ENCODE results near the gene PLXNA4.

PLXNA4 gene

DNA sequence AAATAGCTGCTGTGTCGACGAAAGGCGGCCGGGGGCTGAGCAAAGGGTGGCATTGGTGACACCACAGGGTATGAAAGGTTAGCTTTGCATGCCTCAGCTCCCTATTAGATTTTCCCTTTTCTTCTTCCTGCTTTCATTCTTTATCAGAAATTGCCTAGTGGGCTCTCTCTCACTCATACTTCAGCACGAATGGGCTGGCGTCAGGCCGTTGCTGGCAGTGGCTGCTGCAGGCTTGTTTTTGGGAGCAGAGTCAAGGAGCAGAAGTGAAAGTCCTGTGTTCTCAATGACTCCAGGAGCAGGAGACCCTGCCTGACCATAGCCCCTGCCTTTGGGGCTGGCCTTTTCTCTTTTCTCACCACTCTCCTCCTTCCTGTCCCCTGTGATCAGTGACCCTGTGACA lies 318.0 kb downstream of the PLXNA4 start:
- DNase-seq (ENCODE audit: low spot score) = no peak

DNA sequence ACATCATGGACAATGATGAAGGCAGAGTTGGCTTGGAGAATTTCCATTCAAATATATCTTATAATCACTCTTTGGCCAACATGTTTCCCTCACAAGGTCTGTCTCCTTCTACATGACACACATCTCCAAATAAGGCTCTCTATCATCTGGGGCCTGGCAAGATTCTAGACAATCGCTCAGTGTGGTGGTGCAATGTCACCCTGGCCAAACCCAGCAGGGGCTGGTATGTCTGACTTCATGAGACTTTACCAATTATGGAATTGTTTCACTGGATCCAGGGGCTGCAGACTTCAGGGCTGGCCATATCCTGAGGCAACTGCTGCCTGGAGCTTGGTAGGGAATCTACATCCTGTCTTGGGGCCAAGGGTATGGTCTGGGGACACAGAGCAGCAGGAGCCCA lies 319.0 kb downstream of the PLXNA4 start:
- DNase-seq (ENCODE audit: low spot score) = no peak

DNA sequence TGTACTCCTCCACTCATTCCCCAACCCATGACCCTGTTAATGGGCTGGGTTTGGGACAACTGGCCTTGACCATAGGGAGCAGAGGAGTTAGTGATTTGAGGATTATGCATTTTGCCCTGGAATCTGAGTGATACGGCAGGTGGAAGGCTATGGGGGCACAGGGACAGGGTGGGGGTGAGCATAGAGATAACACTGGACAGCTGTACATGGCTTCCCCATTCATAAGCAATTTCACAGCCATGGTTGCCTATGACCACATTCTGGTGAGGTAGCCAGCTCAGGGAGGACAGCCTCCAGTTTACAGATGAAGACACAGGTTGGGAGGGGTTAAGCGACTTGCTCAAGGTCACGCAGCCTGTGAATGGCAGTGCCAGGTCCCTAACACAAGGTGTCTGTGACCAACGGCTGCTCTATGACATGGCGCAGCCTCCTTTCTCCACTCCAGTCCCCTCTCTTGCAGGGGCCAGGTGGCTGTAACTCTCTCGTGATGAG lies 319.5 kb downstream of the PLXNA4 start:
- DNase-seq (ENCODE audit: low spot score) = no peak

DNA sequence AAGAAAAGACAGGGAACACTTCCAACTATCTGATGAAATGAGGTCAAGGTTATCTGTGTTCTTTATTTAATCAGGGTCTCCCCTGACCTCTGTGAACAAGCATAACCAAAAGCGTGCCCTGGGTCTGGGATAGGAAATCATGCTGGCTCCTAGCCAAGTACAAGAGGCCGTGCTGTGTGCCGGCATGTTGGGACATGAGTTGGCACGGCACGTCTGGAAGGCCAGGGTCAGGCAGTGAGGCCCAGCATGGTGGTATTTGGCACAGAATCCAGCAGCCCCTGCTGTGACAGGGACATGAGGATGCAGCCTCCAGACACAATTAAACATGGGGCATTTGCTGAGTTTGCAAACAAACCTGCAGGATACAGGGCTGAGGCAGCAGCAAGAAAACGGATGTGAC lies 320.4 kb downstream of the PLXNA4 start:
- DNase-seq (ENCODE audit: low spot score) = peak; percentile 43

DNA sequence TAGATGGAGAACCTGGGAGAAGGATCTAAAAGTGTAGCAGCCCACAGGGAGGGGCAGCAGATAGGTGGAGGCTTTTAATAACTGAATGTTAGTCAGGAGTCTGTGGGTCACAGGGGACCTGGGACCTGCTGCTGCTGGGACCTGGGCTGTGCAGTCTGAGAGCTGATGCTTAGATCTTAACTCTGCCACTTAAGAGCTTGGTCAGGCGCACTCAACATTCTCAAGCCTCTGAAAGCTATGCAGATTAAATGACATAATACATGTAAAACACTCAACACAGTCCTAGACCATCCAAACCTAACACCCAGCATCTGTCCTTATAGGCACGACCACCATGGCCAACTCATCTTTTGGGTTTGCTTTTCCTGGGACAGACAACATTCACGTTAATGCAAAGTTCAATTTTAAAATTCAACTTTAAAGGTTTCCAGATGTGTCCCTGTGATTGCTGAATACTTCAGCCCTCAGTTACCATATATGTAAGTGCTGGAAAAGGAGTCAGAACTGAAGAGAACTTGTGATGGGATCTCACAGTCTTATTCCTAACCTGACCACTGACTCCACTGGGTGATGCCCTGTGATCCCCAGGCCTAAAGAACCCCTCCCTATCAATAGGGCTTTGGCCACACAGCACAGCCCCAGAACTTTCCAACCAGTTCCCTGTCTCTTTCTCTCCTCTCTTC lies 321.0 kb downstream of the PLXNA4 start:
- no peak for DNase-seq (ENCODE audit: low spot score)

DNA sequence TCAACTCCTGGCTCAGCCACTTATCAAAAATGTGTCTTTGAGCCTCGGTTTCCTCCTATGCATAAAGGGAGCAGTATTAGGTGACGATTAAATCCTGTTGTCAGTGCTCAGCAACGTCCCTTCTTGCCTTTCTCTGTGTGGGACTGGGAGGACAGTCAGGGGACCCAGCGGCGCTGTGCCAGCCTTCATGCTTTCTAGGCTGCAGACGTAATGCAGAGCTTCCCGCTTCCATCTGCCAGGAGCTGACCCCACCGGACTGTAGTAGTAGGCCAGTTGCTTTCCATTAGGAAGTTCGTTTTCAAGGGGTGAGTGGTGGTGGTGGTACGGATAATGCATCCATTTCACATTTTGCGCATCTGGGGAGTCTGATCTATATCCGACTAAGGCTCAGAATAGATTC lies 321.8 kb downstream of the PLXNA4 start:
- no peak for DNase-seq (ENCODE audit: low spot score)

DNA sequence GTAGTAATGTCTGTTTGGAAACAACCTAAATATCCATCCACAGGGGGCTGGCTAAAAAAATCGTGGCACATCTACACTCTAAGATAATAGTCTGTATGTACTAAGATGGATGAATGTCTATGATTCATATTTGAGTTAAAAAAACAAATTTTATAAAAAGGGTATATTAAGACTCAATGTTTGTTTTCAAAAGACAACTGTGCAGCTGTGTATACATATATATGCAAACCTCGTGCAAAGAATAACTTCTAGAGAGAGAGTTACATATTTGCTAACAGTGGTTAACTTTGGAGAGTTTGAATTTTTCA lies 323.5 kb downstream of the PLXNA4 start:
- no peak for DNase-seq (ENCODE audit: low spot score)

DNA sequence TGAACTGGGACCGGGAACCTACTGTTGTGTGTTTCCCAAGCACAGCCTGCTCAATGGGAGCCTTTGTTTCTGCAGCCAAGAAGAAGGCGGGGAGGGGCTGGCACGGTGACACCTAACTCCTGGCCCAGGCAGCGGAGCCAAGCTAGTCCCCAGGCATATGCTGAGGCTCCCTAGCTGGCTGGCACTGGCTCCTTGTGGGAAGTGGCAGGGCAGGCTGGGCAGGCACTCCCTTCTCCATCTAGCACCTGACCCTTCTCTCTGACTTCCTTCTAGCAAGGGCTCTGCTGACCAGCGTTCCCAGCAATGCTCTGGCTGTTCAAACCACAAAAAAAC lies 325.0 kb downstream of the PLXNA4 start:
- peak; percentile 92 for DNase-seq (ENCODE audit: low spot score)

DNA sequence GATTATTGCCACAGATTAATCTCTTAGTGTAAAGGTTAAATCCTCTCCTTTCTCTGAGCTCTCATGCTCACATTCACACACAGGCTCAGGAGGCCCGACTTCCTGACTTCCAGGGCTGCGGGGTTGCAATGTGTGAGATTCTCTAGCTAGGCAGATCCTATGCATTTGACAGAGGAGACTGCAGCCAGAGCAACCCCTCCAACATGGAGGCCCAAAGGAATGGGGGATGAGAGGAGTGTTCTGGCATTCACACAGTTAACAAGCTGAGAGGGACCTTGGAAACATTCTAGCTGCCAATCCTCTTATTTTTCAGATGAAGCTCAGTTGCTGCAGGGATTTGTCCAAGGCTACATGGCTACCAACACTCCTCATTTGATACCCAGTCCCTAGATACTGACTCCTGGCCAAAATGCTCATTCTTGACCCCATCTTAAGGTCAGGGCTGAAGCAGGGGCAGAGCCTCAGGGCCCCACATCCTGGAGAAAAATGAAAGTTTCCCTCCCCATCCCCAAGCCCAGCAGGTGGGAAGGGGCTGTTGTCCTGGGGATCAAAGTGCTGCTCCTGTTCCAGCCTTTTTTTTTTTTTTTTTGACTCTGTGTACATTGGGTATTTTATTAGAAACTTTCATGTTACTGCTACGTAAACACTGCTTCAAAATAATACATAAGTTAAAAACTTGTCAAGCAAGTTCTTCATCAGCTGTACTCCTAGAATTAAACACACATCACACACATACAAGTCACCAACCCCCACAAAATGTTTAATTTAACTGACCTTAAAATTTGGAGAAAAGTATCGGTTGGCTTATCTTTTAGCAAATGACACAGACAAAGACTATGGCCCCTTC lies 325.6 kb downstream of the PLXNA4 start:
- DNase-seq (ENCODE audit: low spot score) = no peak

DNA sequence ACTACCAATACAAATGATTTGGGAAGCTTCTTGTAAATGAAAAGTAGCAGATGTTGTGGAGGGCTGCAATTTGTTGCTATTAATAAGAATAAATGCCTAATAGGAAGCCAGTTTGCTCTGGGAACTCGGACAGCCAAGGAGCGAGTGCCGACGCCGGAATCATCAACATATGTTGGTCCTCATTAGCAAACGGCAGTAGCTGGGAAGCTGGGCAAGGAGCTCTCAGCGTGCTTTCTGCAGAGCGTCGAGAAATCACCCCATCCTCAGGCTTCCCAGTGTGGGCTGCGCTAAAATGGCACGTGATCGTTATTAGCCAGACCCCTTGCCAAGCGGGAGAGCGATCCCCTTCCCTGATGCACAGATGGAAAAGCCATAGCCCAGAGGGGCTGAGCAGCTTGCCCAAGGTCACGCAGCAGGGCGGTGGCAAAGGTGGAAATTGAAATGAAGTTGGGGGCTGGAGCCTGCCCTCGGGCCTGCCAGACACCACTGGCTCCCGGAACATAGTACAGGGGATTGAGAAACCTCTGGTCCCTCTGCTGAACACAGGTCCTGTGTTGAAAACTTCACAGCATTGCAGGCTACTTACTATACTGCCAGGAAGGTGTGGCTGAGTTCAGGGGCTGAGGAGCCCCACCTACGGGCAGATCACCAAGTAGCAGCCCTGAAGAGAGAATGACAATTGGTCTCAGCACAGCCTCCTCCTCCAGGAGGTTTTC lies 326.9 kb downstream of the PLXNA4 start:
- peak; percentile 74 for DNase-seq (ENCODE audit: low spot score)

DNA sequence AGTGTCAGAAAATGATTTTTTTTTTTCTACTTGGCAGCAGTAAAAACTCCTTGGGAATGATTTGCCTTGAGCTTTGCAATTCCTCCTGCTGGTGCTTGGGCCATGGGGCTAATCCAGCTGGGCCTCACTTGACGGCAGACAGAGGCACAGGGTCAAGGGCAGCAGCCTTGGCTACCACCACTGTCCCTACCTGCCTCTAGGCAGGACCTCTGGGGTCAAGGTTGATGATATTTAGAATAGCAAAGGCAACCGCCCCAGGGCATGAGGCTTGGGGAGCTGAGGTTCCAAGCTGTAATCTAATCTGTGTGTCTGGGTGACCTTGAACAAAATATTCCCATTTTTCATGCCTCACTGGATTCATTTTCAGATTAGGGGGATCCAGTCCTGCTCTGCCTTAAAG lies 327.4 kb downstream of the PLXNA4 start:
- DNase-seq (ENCODE audit: low spot score) = no peak

DNA sequence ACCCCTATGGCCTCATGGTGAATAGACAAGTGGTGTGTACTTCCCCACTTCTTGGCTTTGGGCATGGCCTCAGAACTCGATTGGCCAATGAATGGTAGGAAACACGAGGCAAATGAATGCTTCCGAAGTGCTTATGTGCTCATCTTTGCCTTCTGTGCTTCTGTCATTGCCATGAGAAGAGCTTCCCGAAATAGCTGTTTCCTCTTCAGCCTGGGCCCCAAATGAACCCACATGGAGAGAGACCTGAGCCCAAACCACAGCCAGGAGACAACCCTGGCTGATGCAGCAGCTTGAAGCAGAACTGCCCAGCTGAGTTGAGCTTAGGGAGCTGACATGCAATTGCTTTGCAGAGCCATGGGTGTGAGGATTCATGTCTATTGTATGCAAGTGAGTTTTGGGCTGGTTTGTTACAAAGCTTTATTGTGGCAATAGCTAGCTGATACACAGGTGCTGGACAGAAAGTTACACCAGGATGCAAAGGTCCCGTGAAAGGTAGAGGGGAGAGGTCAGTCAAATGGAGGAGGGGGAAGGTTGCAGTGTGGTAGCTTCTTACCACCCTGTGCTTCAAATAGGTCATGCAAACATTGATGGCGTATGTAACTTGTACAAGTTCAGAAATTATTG lies 328.2 kb downstream of the PLXNA4 start:
- no peak for DNase-seq (ENCODE audit: low spot score)

DNA sequence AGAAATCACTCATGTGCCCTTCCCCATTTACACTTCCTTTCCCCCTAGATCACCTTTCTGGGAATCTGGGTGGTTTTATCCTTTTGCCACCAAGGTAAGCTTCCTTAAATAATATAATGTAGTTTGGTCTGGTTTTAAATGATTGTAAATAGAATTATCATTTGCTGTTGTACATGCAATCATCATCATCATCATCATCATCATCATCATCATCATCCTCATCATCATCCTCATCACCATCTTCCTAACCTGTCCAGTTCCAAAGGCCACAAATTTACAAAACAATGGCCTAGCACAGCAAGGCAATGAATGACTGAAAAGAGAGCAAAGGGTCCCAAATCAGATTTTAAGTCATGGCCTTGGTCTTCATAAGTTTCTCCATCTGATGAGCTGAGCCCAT lies 329.7 kb downstream of the PLXNA4 start:
- no peak for DNase-seq (ENCODE audit: low spot score)

DNA sequence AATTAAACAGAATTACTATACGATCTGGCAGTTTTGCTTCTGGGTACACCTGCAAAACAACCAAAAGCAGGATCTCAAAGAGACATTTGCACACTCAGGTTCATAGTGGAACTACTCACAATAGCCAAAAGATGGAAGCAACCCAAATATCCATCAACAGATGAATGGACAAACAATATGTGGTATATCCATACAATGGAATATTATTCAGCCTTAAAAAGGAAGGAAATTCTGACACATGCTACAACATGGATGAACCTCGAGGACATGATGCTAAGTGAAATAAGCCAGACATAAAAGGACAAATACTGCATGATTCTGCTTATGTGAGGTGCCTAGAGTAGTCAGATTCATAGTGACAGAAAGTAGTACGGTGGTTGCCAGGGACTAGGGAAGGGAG lies 330.7 kb downstream of the PLXNA4 start:
- no peak for DNase-seq (ENCODE audit: low spot score)

DNA sequence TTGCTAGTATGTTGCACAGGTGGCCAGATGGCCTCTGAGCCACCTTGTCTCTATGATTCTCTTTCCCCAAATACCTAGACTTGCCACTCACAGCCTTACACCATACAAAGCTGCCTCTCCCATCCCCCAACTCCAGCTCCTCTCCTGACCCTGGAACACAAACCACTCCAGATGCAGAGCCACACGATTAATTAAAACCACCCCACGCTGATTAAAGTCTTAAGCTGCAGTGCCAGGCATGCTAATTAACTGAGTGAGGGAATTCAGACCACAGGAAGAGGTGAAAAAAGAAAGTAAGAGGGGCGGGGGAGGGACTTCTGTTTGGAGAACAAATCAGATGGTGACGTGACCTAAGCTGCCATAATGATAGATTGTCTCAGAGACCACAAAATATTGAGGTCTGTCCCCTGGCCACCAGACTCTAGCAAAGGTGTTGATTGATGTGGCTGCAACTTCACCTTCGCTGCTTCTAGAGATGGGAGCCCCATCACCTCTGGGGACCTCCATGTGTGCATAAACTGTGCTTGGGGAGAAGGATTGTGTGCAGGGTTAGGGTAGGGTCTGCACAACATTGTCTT lies 331.3 kb downstream of the PLXNA4 start:
- DNase-seq (ENCODE audit: low spot score) = no peak

DNA sequence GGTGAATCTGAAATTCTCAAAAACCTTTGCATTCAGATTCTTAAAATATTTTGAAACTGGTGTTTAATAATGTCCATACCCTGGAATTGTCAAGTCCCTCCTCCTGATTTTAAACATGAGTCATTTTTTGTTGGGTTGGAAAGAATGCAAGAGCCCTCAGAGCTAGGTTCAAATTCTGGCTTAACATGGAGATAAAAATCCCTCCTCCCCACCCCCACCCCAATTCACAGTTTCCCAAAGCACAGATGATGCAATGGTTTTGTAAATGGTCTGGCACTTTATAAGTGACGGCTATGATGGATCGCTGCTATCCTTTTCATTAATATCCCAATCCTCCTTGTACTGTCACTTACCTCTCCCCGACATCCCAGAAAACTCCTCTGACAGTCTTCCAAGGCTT lies 332.8 kb downstream of the PLXNA4 start:
- no peak for DNase-seq (ENCODE audit: low spot score)

DNA sequence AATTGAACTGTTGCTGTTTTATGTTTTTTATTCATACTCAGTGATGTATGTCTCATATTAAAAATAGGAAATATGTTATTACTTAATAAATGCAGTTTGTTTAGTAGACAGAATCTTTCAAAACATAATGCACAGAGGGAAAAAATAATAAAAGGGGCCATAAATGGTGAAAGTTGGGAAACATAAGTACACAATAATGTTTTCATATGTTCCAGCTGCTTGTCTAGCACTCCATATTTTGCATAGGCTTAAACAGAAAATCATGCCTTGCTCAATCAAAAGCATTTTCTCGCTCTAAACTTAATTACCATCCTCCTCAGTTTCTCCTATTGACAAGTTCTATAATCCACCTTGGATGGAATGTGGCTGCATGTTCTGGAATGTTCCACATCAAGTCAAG lies 333.2 kb downstream of the PLXNA4 start:
- no peak for DNase-seq (ENCODE audit: low spot score)

DNA sequence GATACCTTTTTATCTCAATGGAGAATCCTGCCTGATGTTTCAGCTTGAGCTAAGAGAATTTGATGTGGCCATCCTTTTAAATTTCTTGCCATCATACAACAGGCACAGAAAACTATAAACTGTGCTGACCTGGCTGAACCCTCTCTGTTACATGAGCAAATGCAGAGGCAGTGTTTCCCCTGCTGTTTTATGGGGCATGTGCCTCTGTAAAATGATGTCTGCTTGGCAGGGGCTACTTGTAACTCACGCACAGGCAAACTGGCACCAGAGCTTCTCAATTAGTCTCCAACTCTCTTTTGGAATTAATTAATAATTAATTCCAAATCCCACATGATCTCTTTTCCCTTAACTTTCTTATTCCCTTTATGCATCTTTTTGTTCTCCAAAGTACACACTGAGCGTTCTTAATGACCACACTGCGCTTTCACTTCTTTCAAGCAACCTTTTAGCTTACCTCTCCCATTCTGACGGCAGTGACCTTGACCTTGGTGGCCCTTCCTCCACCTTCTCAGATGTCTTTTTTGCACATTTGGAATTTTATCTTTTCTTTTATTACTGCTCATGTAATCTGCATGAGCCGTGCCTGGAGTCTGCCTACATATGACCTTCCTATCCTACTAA lies 334.0 kb downstream of the PLXNA4 start:
- no peak for DNase-seq (ENCODE audit: low spot score)

DNA sequence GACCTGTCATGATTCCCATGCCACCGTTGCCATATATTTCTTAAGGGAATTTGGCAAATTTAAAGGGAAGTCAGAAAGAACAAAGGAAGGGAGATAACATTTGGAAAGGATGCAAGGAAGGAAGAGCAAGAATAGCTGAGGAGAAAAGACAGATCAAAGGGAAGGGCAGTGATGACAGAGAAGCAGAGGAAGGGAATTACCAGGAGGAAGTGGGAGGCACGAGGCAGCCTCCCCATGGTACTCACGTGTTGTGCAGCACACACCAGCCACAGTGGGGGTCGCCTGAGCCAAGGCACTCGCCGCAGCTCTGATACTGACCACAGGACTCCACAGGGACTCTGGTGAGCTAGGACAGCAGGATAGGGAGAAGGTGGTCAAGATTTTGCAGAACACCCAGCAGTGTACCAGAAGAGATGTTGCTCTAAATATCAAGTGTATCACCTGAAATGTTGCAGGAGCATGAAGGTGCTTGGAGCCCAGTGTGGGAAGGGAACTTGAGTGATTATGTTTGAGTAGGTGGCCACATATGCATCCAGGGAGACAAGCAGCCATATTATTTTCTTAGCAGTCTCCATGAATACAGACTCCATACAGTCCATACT lies 335.3 kb downstream of the PLXNA4 start:
- no peak for DNase-seq (ENCODE audit: low spot score)

DNA sequence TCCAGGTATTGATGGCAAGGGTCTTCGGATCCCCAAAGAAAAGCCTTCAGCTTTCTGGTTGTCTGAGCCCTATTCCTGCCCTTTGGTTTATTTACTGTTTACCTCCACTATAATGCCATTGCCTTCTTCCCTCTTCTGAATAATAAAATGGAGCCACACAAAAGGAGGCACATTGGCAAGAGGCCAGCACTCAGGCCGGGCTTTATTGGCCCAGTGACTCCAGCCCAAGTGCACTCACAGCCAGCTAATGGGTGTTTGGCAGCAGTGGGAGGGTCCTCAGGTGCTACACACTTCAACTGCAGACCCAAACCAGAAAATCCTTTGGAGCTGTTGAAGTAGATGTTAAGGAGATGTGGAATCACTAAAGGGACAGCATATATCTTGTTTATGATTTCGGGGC lies 336.0 kb downstream of the PLXNA4 start:
- no peak for DNase-seq (ENCODE audit: low spot score)

DNA sequence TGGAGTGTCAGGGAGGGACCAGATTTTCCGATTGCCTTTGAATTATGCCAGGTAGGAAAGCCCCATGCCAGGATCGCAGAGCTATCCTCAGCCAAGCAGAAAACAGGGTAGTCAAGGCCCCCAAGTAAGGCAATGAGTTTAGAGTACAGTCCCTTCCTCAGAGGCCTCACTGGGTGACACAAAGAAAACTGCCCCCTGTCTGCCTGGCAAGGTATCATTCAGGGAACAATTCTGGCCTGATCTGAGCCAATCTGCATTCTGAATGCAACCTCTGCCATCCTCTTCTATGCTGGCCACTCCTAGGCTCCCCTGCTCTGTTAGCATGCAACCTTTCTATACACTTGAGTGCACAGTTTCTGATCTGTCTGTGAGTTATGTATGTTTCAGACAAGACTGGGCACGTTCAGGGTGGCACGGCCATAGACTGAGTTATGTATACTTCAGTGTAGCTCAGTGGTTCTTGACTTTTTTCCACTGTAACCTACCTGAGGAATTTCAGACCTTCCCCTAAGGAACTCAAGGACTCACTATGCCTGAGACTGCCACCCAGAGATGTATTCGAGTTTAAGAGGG lies 336.8 kb downstream of the PLXNA4 start:
- no peak for DNase-seq (ENCODE audit: low spot score)
